ENCODE measurements around the gene SPATA31D4.
A peak's percentile ranks its signal among the peaks of the same experiment; 100 is the strongest.
"Not testable (repeated sequence)": the region's sequence is repeated elsewhere in the genome, so short reads cannot be mapped to it uniquely, and the experiment has no call there.

Gene SPATA31D4

GRCh38 chr9:81928305-81928704 lies at the start of gene SPATA31D4:
Gene SPATA31D4, plus strand, starts transcription at chr9:81928428. Its CDS starts 86 bp downstream, at chr9:81928514.
- H3K4me3 ChIP-seq (ENCODE audit: low read length); H3K4me1 ChIP-seq (ENCODE audit: control insufficient read depth, insufficient read depth, low read length); H3K36me3 ChIP-seq (ENCODE audit: control insufficient read depth, insufficient read depth, low read length); H3K27me3 ChIP-seq (ENCODE audit: control insufficient read depth, insufficient read depth, low read length); H3K9ac ChIP-seq (ENCODE audit: low read length); H3K27ac ChIP-seq (ENCODE audit: low read depth, low read length): not testable (repeated sequence)

GRCh38 chr9:81878530-81878929 lies 49.7 kb upstream of the SPATA31D4 start:
- no peak overlapping the region for H3K4me3 ChIP-seq (ENCODE audit: low read length)
- H3K9ac ChIP-seq (ENCODE audit: low read length), result no peak overlapping the region
- H3K27ac ChIP-seq (ENCODE audit: low read depth, low read length), result no peak overlapping the region
- H3K36me3 ChIP-seq (ENCODE audit: control insufficient read depth, insufficient read depth, low read length), result no peaks in the 10 kb centered on the region
- H3K27me3 ChIP-seq (ENCODE audit: control insufficient read depth, insufficient read depth, low read length), result no peaks in the 10 kb centered on the region
- no peaks in the 10 kb centered on the region for H3K4me1 ChIP-seq (ENCODE audit: control insufficient read depth, insufficient read depth, low read length)

- Histone ChIP-seq H3K27me3 (ENCODE audit: control insufficient read depth, insufficient read depth, low read length) (no peaks in the 10 kb centered on the region), H3K4me1 (ENCODE audit: control insufficient read depth, insufficient read depth, low read length) (no peaks in the 10 kb centered on the region), H3K4me3 (ENCODE audit: low read length) (no peak overlapping the region), H3K27ac (ENCODE audit: low read depth, low read length) (no peak overlapping the region), H3K36me3 (ENCODE audit: control insufficient read depth, insufficient read depth, low read length) (no peaks in the 10 kb centered on the region), H3K9ac (ENCODE audit: low read length) (no peak overlapping the region)
Observed at GRCh38 chr9:81879501-81879916, 48.7 kb upstream of the SPATA31D4 start.

- Histone ChIP-seq H3K27ac (ENCODE audit: low read depth, low read length) (no peak overlapping the region), H3K4me3 (ENCODE audit: low read length) (no peak overlapping the region), H3K9ac (ENCODE audit: low read length) (no peak overlapping the region), H3K4me1 (ENCODE audit: control insufficient read depth, insufficient read depth, low read length) (no peaks in the 10 kb centered on the region), H3K36me3 (ENCODE audit: control insufficient read depth, insufficient read depth, low read length) (no peaks in the 10 kb centered on the region), H3K27me3 (ENCODE audit: control insufficient read depth, insufficient read depth, low read length) (no peaks in the 10 kb centered on the region)
Observed at GRCh38 chr9:81885602-81886001, 42.6 kb upstream of the SPATA31D4 start.

- no peaks in the 10 kb centered on the region for H3K36me3 ChIP-seq (ENCODE audit: control insufficient read depth, insufficient read depth, low read length)
Observed at GRCh38 chr9:81886665-81887064, 41.6 kb upstream of the SPATA31D4 start.

GRCh38 chr9:81890104-81890503 lies 38.1 kb upstream of the SPATA31D4 start:
- no peak overlapping the region for H3K4me3 ChIP-seq (ENCODE audit: low read length)
- no peak overlapping the region for H3K27ac ChIP-seq (ENCODE audit: low read depth, low read length)
- H3K4me1 ChIP-seq (ENCODE audit: control insufficient read depth, insufficient read depth, low read length), result no peaks in the 10 kb centered on the region
- no peak overlapping the region for H3K9ac ChIP-seq (ENCODE audit: low read length)
- no peaks in the 10 kb centered on the region for H3K27me3 ChIP-seq (ENCODE audit: control insufficient read depth, insufficient read depth, low read length)
- no peaks in the 10 kb centered on the region for H3K36me3 ChIP-seq (ENCODE audit: control insufficient read depth, insufficient read depth, low read length)

More at GRCh38 chr9:81886665-81887064, 41.6 kb upstream of the SPATA31D4 start:
- no peaks in the 10 kb centered on the region for H3K27me3 ChIP-seq (ENCODE audit: control insufficient read depth, insufficient read depth, low read length)
- H3K27ac ChIP-seq (ENCODE audit: low read depth, low read length), result no peak overlapping the region
- no peak overlapping the region for H3K4me3 ChIP-seq (ENCODE audit: low read length)
- no peak overlapping the region for H3K9ac ChIP-seq (ENCODE audit: low read length)
- H3K4me1 ChIP-seq (ENCODE audit: control insufficient read depth, insufficient read depth, low read length), result no peaks in the 10 kb centered on the region

- Histone ChIP-seq H3K4me3 (ENCODE audit: low read length) (no peak overlapping the region), H3K9ac (ENCODE audit: low read length) (no peak overlapping the region), H3K27ac (ENCODE audit: low read depth, low read length) (no peak overlapping the region), H3K36me3 (ENCODE audit: control insufficient read depth, insufficient read depth, low read length) (no peaks in the 10 kb centered on the region), H3K4me1 (ENCODE audit: control insufficient read depth, insufficient read depth, low read length) (no peaks in the 10 kb centered on the region), H3K27me3 (ENCODE audit: control insufficient read depth, insufficient read depth, low read length) (no peaks in the 10 kb centered on the region)
Observed at GRCh38 chr9:81892440-81892839, 35.8 kb upstream of the SPATA31D4 start.

GRCh38 chr9:81893929-81894328 lies 34.3 kb upstream of the SPATA31D4 start:
- Histone ChIP-seq H3K4me3 (ENCODE audit: low read length) (no peak overlapping the region), H3K27me3 (ENCODE audit: control insufficient read depth, insufficient read depth, low read length) (no peaks in the 10 kb centered on the region), H3K36me3 (ENCODE audit: control insufficient read depth, insufficient read depth, low read length) (no peaks in the 10 kb centered on the region), H3K4me1 (ENCODE audit: control insufficient read depth, insufficient read depth, low read length) (no peaks in the 10 kb centered on the region), H3K27ac (ENCODE audit: low read depth, low read length) (no peak overlapping the region), H3K9ac (ENCODE audit: low read length) (no peak overlapping the region)

GRCh38 chr9:81894891-81895290 lies 33.3 kb upstream of the SPATA31D4 start:
- no peaks in the 10 kb centered on the region for H3K36me3 ChIP-seq (ENCODE audit: control insufficient read depth, insufficient read depth, low read length)
- H3K9ac ChIP-seq (ENCODE audit: low read length), result no peak overlapping the region
- no peak overlapping the region for H3K27ac ChIP-seq (ENCODE audit: low read depth, low read length)
- no peak overlapping the region for H3K4me3 ChIP-seq (ENCODE audit: low read length)
- H3K27me3 ChIP-seq (ENCODE audit: control insufficient read depth, insufficient read depth, low read length), result no peaks in the 10 kb centered on the region
- no peaks in the 10 kb centered on the region for H3K4me1 ChIP-seq (ENCODE audit: control insufficient read depth, insufficient read depth, low read length)

- H3K4me1 ChIP-seq (ENCODE audit: control insufficient read depth, insufficient read depth, low read length), result no peaks in the 10 kb centered on the region
- H3K27me3 ChIP-seq (ENCODE audit: control insufficient read depth, insufficient read depth, low read length), result no peaks in the 10 kb centered on the region
- no peak overlapping the region for H3K9ac ChIP-seq (ENCODE audit: low read length)
- H3K4me3 ChIP-seq (ENCODE audit: low read length), result no peak overlapping the region
- H3K27ac ChIP-seq (ENCODE audit: low read depth, low read length), result no peak overlapping the region
- H3K36me3 ChIP-seq (ENCODE audit: control insufficient read depth, insufficient read depth, low read length), result no peaks in the 10 kb centered on the region
Observed at GRCh38 chr9:81896070-81896469, 32.2 kb upstream of the SPATA31D4 start.

- Histone ChIP-seq H3K9ac (ENCODE audit: low read length) (no peak overlapping the region), H3K36me3 (ENCODE audit: control insufficient read depth, insufficient read depth, low read length) (no peaks in the 10 kb centered on the region), H3K4me3 (ENCODE audit: low read length) (no peak overlapping the region), H3K27me3 (ENCODE audit: control insufficient read depth, insufficient read depth, low read length) (no peaks in the 10 kb centered on the region), H3K27ac (ENCODE audit: low read depth, low read length) (peak overlapping the region; percentile 37), H3K4me1 (ENCODE audit: control insufficient read depth, insufficient read depth, low read length) (no peaks in the 10 kb centered on the region)
Observed at GRCh38 chr9:81898851-81899250, 29.4 kb upstream of the SPATA31D4 start.

- no peak overlapping the region for H3K9ac ChIP-seq (ENCODE audit: low read length)
- H3K4me3 ChIP-seq (ENCODE audit: low read length), result no peak overlapping the region
- H3K27me3 ChIP-seq (ENCODE audit: control insufficient read depth, insufficient read depth, low read length), result no peaks in the 10 kb centered on the region
- no peak overlapping the region for H3K27ac ChIP-seq (ENCODE audit: low read depth, low read length)
- H3K4me1 ChIP-seq (ENCODE audit: control insufficient read depth, insufficient read depth, low read length), result no peaks in the 10 kb centered on the region
- no peaks in the 10 kb centered on the region for H3K36me3 ChIP-seq (ENCODE audit: control insufficient read depth, insufficient read depth, low read length)
Observed at GRCh38 chr9:81902196-81902595, 26.0 kb upstream of the SPATA31D4 start.

- Histone ChIP-seq H3K27me3 (ENCODE audit: control insufficient read depth, insufficient read depth, low read length) (no peaks in the 10 kb centered on the region), H3K4me1 (ENCODE audit: control insufficient read depth, insufficient read depth, low read length) (no peaks in the 10 kb centered on the region), H3K9ac (ENCODE audit: low read length) (no peak overlapping the region), H3K4me3 (ENCODE audit: low read length) (no peak overlapping the region), H3K27ac (ENCODE audit: low read depth, low read length) (no peak overlapping the region), H3K36me3 (ENCODE audit: control insufficient read depth, insufficient read depth, low read length) (no peaks in the 10 kb centered on the region)
Observed at GRCh38 chr9:81902626-81903025, 25.6 kb upstream of the SPATA31D4 start.

Data from rectal smooth muscle tissue (tissue), 1 donor.